ENCODE results near the gene CSF1R.

The CSF1R gene

DNA sequence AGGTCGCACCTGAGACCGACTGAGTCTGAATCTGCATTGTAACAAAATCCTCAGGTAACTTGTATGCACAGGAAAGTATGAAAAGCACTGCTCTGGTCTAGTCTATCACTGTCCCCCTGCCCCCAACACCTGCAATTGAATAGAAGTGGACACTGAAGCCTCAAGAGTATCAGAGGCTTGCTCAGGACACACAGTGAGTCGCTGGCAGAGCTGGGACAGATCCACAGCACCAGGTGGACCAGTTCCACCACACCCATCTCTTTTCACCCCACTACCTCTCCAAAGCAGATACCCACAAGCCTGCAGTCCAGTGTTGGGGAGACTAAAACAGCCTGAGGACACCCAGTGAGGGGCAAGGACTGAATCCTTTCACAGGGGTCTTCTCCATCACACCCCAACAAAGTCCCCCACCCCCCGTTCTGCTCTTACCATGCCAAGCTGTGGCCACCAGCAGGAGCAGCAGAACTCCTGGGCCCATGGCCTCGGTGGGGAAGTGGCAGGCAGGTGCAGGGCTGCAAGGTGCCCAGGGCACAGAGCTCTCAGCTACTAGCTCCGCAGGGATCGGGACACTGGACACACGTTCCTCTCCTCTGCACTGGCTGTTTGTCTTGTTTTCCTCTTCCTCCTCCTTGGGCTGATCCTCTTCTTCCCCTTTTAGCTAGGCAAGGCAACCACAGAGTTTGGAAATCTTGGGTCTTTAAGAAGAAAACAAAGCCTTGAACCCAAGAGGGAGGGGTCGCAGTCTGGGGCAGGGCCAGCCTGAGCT is at the start of gene CSF1R:
Gene CSF1R (minus strand): TSS at position 605 of the 766 bp plus-strand sequence. CDS start 127 bp downstream, at position 478.
- DNase-seq (ENCODE audit: low spot score): no peak

DNA sequence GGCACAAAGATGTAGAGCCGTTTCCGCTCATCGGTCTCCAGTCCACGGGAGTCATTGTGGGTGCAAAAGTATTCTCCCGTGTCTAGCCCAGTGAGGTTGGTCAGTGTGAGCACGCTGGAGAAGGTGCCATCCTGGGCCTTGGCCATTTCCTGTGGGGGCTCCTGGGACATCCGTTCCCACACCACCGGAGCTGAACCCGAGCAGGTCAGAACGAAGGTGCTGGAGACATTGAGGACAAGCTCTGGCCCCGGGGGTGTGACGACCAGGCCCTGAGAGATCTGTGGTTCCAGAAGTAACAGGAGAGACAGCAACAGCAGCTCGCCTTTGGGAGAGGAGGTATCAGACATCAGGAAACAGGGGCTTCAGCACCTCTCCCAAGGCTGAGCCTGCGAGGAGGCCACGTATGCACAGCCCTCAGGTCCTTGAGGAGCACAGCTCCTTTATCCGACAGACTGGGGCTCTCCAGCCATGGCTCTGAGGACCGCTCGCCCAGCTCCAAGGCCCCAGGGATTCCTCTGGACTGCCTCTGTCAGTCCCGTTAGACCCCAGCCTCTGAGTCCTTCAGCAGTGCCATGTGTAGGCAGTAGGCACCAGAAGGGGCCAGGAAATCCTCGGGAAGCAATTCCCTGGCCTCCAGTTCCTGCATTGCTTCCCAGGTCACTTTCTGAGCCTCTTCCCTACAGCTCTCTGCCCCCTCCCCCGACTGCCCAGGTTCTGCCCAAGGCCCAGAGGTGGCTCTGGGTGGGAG is 49.4 kb upstream of the CSF1R start:
- DNase-seq (ENCODE audit: low spot score): peak; percentile 17

DNA sequence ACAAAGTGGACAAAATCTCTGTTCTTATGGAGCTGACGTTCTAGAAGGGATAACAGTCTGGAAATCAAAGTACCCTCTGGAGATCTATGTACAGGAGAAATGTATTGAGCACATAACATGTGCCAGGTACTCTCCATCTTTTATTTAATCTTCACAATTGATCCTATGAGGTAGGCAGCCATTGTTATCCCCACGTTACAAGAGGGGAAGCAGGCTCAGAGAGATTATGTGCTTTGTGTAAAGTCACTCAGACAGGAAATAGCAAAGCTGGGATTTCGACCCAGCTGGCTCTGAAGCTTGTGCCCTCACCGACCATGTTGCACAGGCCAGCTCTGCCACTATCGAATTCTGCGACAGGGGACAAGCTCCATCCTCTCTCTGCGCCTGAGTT is 47.8 kb upstream of the CSF1R start:
- DNase-seq (ENCODE audit: low spot score): peak; percentile 14

DNA sequence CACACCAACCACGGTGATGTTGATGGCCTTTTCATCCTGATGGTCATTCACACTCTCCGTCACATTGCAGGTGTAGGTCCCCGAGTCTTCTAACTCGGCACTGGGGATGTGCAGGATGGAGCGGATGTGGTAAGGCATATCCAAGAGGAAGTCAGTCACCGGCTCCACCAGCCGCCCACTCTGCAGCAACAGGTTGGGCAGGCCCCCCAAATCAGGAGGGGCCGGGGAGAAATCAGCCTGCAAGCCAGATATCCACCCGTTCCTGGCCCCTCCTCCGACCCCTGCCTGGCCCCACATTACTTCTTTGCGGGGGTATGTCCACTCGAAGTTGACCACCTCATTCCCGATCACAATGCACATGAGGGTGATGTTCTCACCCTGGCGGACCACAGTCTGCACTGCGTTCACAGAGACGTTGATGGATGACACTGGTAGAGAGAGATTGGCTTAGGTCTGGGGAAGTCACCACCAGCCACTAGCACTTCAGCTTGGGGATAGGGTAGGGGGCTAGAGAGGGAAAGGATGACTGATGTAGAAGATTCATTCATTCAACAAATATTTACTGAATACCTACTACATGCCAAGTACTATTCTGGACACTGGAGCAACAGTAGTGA is 47.3 kb upstream of the CSF1R start:
- DNase-seq (ENCODE audit: low spot score): no peak

DNA sequence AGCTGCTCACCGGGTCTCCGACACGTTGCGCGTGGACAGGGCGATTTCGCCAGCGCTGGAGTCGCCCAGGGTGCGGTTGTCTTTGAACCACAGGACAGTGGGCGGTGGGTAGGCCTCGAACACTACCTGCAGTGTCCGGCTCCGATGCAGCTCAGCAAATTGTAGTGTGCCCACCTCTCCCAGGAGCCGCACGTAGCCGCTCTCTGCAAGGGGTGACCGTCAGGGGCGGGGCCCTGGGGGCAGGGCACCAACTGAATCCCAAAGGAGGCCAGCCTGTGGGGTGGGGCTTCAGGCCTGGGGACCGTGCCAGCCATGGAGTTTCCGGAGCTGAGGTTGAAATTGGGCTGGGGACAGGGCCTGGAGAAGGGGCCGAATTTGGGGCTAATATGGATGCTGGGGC is 46.4 kb upstream of the CSF1R start:
- DNase-seq (ENCODE audit: low spot score): no peak

DNA sequence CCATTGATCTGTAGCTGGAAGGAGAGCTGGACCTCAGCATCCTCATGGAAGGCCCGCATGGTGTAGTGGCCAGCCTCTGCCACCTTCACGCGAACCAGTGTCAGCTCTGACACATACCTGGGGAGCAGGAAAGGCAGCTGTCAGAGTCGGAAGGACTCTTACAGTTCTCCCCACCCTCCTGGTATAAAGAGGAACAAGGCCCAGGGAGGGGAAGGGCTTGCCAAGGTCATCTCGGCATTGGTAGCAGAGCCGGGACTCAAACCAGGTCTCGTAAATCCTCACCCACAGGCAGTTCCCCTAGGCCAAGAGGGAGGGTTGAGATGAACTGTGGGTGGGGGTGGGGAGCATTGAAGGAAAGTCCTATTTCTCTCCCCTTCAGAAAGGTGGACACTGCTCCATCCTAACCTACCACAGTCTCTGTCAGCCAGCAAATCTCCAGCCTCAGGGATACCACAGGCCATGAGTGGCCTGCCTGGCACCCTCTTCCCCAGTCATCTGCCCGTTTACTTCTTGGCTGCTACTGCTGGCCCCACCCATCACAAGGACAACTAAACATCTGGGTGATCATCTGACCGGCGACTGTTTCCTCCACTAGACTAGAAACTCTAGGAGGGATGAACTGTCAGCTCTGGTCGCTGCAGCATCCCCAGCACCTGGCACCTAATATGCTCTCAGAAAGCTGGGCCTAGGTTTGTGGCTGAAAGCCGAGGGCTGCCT is 45.8 kb upstream of the CSF1R start:
- DNase-seq (ENCODE audit: low spot score): no peak

DNA sequence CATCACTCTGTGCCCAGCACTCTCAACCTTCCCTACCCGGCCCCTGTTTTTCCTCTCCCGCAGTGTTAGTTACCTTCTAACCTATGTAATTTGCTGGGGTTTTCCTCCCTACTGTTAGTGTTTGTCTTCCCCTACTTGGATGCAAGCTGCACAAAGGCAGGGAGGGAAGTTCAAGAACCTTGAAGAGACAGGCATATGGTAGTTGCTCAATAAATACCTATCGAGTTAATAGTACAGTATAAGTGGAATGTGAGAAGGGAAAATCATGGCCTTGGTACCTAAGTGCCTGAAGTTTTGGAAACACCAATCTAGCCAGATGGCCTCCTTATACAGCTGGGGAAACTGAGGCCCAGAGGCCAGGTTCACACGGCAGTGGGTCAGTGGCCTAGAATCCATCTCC is 45.1 kb upstream of the CSF1R start:
- DNase-seq (ENCODE audit: low spot score): no peak

DNA sequence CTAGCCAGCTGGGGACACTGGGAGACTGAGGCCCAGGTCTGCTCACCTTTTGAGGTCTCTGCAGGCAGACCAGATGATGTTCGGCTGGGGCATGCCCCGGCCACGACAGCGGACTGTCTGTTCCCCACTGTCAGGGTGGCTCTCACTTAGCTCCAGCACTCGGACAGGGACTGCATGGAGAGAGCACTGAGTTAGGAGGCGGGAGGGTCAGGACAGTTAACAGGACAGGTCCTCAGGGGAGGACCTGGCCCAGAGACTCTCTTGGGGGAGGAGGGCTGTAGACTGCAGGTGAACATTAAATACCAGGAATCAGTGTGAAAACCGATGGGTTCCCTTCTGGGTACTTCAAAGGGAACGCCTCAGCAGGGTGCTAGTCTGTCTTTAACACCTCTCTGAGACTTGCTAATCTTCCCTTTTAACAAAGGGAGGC is 44.2 kb upstream of the CSF1R start:
- no peak for DNase-seq (ENCODE audit: low spot score)

DNA sequence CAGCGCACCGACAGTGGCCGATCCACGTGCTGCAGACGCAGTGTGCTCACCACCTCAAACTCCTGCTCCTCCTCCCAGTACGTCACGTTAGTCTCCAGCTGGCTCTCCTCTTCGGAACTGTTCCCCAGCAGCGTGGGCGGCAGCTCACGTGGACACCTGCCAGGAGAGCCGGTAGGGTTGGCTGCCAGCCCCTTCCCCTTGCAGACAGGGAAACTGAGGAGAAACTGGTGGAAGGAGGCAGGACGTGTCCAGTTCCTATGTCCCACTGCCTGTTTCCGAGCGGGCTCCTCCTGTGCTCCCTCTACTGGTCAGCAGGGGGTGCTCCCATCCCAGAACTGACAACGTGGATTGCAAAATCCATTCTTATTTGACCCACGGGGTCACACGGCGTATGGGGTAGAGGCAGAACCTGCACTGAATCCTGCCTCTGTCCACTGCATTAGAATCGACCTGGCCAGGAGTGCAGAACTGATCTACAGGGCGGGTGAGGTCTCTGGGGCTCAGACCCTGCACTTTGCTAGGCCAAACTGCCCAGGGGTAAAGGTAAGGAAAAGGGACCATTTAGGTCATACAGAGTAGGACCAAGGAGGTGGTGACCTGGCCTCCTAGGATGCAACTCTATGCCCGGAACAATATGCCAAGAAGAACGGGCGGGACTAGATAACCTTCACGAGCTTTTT is 43.6 kb upstream of the CSF1R start:
- peak; percentile 60 for DNase-seq (ENCODE audit: low spot score)

DNA sequence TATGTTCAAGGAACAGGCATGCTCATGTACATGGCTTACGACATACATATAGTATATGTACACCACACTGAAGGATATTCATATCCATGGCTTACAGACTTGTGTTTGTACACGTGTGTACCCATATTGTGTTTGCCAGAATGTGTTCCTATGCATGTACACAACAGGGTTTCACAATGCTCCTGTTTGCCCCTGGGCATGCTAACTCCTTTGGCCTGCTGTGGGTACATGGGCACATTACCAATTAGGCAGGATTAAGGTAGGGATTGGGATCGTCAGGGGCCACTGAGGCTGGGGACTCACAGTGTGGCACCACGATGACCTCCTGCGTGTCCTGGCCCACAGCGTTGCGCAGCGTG is 43.1 kb upstream of the CSF1R start:
- DNase-seq (ENCODE audit: low spot score): no peak

DNA sequence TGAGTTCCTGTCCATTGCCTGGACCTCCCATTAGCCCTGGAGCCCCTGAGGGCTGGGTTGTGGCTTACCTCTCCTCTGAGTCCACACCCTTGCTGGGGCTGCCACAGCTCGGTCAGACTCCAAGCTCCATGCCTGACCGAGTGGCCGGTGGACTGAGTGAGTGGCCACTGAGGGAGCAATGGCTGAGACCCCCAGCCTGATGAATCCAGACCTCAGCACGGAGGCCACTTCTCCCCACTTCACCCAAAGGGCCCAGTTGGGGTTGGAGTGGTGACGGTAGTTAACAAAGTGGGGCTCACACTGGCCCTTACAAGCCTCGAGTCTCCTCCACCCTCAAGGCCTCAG is 40.5 kb upstream of the CSF1R start:
- DNase-seq (ENCODE audit: low spot score): no peak

DNA sequence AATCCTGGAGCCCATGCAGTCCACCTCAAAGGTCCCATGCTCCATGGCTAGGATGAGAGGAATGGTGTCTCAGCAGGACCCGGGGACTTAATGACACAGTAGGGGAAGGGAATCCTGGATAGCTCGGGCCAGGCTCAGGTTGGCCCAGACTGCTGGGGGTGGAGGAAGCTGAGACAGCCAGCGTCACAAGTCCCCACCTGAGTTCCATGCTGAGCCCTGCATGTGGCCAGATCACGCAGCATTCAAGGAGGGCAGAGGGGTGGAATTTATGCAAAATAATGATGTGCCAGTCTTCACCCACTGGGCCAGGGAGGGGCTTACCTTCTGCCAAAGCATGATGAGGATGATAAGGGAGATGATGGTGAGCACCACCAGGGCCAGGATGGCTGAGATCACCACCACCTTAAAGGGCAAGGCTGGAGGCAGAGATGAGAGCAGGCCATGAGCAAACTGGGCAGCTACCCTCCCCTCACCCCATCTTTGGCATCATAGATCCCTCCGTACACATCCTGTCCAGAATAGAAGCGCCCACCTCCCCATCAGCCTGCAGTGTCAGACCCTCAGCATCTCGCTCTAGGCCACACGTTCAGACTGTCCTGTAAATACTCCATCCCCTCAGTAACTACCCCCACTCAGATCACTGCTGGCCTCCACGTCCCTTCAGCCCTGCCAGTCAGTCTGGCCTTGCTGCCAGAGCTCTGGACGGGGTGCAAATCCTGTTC is 40.0 kb upstream of the CSF1R start:
- no peak for DNase-seq (ENCODE audit: low spot score)

DNA sequence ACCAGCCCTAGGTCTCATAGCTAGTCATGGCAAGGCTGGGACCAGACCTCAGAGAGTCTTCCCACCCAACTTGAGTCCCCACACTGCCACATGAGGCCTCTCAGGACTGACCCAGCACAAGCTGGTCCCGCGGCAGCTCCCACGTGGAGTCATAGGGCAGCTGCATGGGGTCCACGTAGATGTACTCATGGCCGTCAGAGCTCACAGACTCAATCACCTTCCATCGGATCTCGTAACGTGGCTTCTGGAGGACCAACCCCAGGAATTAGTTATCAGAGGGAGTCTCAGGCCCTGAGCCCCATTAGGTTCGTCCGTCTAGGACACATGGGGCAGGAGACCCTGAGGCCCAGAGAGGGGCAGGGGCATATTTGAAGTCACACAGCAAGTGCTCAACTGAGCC is 39.0 kb upstream of the CSF1R start:
- DNase-seq (ENCODE audit: low spot score): no peak

DNA sequence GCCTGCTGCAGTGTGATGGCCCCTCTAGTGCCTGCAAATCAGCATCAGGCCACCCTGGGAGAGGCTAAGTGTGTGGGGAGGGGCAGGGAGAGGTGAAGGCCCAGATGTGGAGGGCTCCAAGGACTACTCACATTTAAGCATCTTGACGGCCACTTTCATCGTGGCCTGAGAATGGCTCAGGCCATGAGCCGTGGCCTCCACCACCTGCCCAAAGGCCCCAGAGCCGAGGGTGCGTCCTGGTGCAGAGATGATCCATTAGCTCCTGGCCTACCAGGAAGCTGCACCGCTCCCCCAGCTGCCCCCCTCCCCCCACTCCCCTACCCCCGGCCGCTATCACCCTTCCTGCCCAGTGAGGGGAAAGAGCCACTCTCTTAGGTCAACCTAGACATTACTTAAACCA is 38.2 kb upstream of the CSF1R start:
- DNase-seq (ENCODE audit: low spot score): no peak

DNA sequence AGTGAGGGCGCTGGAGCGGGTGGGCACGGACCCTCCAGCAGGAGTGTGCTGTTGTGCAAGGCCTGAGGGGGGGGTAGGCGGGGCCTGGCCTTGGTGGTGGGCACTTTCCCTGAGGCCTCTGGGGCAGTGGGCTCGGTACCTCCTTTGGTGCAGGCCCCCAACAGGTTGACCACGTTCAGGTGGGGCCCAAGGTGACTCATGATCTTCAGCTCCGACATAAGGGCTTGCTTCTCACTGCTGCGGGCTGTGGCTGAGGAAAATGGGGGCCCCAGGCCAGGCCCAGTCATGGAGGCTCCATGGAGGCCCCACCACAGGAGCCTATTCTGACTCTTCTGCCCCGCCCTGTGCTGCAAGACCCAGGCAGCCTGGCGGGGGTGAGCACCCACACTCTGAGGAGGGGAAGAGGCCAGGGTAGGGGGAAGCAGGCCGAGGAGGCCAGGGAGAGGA is 37.8 kb upstream of the CSF1R start:
- no peak for DNase-seq (ENCODE audit: low spot score)

DNA sequence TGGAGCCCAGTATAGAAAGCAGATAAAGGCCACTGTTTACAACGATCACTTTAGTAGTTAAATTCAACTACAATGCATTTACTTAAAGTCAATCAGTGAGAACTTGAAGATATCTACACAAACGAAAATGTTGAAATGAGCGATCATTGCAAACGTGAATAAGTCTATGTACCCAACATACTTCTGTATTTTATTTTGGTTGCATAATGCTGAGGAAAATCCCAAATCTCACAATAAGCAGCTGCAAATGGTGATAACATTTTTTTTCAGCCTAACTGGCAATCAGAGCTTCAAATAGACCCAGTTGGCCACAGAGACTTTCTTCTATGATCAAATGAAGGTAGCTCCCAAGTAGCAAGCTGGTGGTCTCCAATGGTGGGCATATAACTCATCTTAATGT is 37.2 kb upstream of the CSF1R start:
- DNase-seq (ENCODE audit: low spot score): no peak

DNA sequence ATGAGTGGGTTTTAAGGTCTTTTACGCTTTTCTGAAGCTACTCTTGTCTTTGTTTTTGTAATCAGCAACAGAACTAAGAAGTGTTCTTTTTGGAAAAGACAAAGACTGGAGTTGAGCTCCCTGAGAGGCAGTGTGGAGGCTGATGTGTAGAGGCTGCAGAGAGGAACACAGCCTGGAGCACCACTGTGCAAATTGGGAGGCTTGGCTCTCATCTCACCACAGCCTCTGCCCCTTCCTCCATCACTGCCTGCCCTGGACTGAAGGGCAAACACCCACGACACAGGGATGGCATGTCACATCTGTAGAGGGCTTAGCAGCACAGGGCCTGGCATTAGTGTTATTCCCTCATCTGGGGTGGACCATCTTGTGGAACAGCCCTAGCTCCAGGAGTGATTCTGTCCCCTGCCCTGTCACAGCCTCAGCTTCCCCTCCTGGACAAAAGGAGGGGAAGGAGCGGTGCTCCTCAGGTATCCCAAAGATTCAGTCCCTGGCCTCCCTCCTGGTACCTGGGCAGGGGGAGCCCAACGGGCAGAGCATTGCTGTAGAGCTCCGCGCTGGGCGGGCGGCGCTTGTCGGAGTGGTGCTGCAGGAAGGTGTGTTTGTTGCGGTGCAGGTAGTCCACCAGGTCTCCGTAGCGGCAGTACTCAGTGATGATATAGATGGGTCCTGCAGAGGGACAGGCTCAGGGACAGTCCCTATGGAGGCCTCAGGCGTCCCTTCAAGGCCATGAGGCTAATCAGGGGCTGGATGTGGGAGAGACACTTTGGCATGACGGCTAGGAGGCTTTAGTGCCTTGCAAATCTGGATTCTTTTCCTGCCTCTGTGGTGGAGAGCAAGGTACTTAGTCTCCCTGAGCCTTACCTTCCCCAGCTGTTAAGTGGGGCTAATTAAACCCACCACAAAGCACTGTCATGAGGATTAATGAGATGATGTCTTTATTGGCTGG is 36.5 kb upstream of the CSF1R start:
- no peak for DNase-seq (ENCODE audit: low spot score)

DNA sequence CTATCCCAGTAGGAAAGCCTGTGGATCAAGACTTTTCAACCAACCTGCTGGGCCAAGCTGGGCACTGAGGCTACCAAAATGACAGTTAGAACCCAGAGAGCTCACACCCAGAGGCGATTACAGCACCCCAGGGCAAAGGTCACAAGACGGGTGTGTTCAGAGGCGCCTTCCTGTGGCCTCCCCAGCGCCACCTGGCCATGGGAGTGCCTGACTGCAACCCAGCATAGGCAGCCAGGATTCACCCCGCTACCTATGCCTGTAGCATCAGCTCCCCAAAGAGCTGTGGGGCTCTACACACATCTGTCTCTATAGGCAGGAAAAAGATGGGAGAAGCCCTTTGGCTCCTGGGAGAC is 35.8 kb upstream of the CSF1R start:
- no peak for DNase-seq (ENCODE audit: low spot score)

DNA sequence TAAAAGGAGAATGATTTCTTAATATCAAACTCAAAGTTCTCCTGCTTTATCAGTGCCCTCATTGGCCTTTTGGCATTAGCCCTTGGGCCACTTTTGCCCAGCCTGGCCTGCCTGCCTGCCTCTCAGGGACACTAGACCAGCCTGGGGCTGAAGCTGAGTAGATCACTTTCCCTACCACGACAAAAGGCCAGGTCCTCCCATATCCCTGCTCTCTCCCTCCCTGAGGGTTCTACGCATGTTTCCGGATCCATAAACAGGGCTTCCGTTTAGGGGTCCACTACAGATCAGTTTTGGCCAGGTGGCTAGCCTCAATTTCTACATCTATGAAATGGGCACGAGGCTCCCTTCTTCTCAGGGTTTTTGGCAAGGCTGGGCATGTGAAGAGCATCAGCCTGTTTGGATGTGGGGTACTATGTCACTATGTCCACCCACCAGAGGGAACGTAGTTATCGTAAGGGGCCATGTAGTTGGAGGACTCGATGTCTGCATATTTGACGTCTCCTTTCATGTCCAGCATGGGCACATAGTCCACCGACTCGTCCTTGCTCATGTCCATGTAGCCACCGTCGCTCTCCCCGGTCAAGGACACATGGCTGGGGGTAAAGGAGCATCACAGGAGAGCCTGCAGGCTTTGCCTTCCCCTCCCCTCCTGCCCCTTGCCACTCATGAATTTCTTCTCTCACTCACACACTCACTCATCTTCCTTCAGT is 35.2 kb upstream of the CSF1R start:
- no peak for DNase-seq (ENCODE audit: low spot score)

Measured in kidney capillary endothelial cell (primary cell).